Kidney capillary endothelial cell (primary cell): ENCODE measurements around the gene SORL1.

Source experiments
- DNase-seq: peaks from one replicate; pipeline ENCODE4 v3.0.0-alpha.2; 2018; ENCODE audit warnings: low spot score

SORL1 gene

GRCh38 chr11:121656328-121657090, 204.4 kb downstream of the SORL1 start:
- no peak for DNase-seq

DNA sequence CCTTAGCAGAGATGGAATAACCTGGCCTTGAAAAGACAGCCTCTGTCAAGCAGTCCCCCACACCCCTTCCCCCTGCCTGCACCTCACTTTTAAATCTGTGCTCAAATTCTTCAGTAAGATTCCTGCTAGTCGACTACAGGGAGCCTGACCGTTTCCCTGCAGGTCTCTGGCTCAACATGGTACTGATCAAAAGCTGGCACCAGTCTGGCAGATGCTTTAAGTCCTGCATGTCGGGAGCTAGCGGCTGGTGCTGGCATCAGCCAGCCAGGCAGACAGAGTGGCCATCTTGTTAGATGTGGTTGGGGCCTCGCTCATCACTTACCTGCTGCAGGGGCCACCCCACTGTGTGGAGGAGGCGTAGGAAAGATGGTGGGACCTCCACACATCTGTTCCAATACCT, 205.0 kb downstream of the SORL1 start:
- DNase-seq, result no peak

DNA sequence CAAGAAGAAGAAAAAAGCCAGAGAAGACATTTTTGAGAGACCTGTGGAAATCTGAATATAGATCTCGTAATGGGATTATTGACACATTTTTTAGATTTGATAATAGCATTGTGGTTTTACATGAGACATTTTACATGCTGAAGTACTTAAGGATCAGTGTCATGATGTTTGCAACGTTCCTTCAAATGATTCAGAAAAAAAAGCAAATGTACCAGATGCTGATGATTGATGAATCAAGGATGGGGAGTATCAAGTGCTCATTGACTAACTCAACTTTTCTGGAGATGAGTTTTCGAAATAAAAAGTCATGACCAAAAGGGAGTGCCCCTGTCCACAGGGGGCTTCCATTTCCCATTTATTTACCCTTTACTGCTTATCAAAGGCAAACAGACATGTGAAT, 207.7 kb downstream of the SORL1 start:
- DNase-seq, result no peak

DNA sequence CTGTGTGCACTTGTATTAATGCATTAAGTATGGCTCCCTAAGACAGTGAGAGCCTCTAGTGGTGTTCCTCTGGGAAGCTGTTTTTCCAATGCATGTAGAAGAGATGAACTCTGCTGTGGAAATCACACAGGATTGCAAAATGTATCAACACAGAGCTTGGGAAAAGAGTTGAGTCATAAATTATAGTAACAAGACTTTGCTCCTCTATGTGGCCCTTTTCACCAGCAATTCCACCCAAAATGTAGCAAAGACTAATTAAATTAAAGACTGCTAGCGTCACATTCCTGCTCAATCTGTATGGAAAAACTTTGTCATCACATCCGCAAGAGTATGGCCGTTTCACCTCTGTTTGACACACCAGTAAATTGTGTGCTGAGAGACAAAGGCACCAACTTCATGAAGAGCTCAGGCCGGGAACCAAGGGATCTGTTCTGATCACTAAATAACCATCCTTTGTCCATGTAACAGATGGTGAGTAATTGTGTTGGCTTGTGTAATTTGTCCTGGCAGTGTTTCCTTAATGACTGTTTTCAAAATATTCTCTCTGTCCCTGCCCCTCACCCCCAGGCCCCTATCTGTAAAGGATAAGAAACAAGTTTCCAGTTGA, 209.9 kb downstream of the SORL1 start:
- DNase-seq, result no peak

DNA sequence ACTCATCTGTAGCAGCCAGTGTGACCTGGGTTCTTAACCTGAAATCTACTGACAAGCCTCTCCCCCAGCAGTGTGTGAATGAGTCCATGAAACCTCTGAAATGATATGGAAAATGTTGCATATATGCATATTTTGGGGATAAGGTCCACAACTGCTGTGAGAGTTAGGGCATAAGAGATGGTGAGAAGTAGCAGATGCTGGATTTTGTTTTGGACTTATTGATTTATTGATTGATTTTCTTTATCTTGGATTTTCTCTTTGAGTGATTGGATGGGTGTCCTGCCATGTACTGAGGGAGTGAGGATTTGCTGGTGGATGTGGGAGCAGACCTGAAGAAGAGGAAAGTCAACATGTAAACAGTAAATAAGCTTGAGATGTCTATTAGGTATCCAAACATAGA, 212.0 kb downstream of the SORL1 start:
- DNase-seq, result no peak

DNA sequence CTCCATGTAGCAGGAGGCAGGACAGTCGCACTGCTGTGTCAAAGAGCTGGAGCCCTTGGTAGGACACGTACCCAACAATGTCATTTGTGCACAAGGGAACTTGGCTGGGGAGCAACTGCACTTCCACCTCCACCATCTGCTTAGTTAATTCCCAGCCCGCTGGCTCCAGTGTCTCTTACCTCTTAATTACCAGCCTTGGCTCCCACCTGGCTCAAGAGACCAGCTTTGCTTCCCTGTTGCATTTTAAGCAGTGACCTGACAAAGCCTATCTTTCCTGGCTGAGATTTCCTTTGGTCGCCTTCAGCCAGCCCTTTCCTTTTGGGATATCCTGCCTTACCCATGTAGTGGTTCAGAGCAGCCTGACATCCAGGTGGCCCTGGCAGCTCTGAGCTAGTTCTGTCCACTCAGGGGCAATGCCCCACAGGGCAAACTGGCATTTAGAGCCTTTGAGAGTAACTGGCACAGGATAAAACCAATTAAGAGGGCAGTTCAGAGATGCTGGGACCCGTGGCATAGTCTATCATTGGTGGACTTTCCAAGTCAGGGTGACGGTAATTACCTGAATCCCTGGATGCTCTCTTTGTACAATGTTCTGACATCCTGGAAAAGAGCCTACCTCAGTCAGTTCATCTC, 213.2 kb downstream of the SORL1 start:
- no peak for DNase-seq

DNA sequence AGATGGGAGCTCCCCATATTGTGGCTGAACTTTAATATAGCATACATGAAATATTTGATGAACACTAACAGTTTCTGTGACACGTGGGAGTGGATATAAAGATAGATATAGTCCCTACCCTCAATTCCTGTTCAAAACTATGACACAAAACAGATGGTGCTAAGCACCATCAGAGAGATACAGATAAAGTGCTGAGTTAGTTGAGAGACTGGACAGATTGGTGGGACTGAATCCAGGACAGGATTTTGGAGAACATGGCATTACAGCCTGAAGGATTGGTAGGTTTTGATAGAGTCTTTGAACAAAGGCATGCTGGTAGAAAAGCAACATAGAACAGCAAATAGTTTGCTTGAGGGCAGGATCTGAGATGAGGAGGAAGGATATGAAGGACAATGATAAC, 215.7 kb downstream of the SORL1 start:
- DNase-seq, result no peak

DNA sequence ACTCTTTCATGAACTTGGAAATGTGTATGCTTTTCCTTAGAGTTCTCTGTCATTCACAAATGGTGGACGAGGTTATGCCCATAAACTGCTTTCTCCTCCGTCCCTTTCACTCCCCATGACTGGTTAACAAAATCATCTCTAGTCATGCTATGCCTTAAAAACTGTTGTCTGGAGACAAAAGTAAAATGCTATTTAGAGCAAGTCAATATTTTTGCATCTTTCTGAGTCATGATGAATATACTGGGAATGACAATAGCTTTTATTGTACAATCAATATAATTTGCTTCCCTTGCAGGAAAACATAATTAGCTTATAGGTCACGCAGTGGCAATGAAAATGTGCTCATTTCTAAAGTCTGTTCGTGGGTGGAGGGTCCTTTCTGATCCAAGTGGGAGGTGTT, 217.3 kb downstream of the SORL1 start:
- DNase-seq, result peak; percentile 16

GRCh38 chr11:121670266-121670665, 218.2 kb downstream of the SORL1 start:
- DNase-seq, result no peak

DNA sequence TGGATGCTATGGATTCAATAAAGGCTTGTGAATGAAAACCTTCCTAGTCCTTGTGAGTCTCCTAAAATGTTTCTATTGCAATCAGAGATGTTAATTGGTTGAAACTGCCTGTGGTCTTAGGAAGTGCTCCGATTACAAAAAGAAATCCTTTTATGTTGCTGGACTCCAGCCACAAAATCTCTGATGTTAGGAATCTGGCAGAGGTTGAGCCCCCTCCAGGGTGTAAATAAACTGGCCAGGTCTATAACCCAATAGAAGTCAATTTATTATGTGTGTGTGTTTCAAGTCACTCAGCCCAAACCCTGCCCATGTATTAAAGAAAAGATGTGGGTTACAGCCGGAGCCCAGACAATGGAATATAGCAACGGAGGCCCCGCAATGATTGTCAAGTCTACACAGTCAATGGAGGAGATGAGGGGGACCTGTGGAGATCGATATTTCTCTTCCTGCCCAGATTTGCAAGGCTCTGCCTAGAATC, 218.7 kb downstream of the SORL1 start:
- no peak for DNase-seq

- DNase-seq, result no peak
Measured at GRCh38 chr11:121671283-121672168, 219.4 kb downstream of the SORL1 start.

GRCh38 chr11:121672630-121673487, 220.7 kb downstream of the SORL1 start:
- DNase-seq, result no peak

DNA sequence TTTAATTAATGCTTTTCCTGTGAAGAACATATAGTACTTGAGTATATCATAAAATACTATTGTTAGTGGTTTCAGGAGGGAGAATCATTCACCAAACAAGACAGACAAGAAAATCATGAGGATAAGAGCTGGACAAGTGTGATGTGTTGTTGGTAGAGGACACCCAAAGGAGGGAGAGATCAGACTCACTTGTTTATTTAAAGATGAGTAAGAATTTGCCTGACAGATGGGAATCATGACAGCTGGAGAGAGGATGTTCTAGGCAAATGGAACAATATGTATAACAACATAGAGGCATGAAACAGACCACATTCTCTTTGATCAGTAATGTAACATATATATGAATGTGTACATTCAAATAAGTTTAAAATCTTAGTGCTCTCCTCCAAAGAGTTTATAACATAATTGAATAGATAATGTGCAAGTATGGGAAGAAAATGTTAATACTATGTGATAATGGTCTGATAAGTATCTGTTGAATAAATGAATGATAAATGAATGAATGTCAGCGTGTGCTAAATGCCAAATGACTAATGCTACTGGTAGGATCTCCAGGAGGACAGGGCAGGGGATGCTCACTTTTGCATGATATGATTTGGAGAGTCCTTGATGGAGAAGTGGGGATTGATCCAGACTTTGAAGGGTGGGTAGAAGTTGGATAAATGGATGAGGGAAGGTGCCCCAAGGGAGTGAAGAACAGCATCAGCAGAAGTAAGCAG, 229.6 kb downstream of the SORL1 start:
- no peak for DNase-seq
